Measurements from ENCODE around the gene DPF3.

DPF3 gene

DNA sequence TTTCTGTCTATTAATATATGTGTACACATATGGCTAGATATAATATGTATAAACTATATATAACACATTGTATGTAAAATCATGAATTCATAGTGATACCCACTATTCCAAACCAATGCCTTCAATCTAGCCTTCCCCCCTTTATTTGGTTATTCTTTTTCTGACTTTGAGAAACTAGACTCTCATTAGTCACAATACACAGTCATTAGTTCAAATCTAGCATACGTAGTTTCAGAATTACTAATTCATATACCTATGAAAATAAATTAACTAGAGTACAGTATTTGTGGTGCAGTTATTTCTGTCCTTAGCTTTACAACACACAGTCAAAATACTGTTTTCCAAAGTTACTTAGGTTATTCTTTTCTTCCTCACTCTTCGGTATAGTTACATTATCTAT is 268.2 kb downstream of the DPF3 start:
- no peaks in the 10 kb centered on the region for H3K79me1 ChIP-seq (ENCODE audit: low read depth, low read length)
- H4K91ac ChIP-seq (ENCODE audit: low read depth, low read length, poor library complexity), result no peak overlapping the region
- H2AK5ac ChIP-seq (ENCODE audit: low read depth, low read length), result no peak overlapping the region
- no peak overlapping the region for H3K4me3 ChIP-seq (ENCODE audit: low read length in 2 of 2)
- no peak overlapping the region for H2BK5ac ChIP-seq (ENCODE audit: low read length)
- H3K4ac ChIP-seq (ENCODE audit: low read length), result no peak overlapping the region
- no peak for DNase-seq (ENCODE audit: low spot score)
- H3K27me3 ChIP-seq (ENCODE audit: control insufficient read depth in 3 of 3, insufficient read depth in 3 of 3, low read depth in 1 of 3, low read length in 3 of 3), result no peaks in the 10 kb centered on the region
- H3K14ac ChIP-seq (ENCODE audit: low read length), result no peak overlapping the region
- no peak overlapping the region for H2BK12ac ChIP-seq (ENCODE audit: low read length)
- no peak overlapping the region for H3K23ac ChIP-seq (ENCODE audit: low read depth, low read length, poor library complexity)
- no peak overlapping the region for H2BK15ac ChIP-seq (ENCODE audit: low read length)
- H3K18ac ChIP-seq (ENCODE audit: low read length), result no peak overlapping the region
- no peaks in the 10 kb centered on the region for H3K36me3 ChIP-seq (replicated peaks in 1 of 2; ENCODE audit: control insufficient read depth in 2 of 2, insufficient read depth in 2 of 2, low read length in 2 of 2)
- H2AFZ ChIP-seq (ENCODE audit: low read length), result no peak overlapping the region
- no peak overlapping the region for H2BK120ac ChIP-seq (ENCODE audit: low read depth, low read length)
- H3K4me1 ChIP-seq (ENCODE audit: control insufficient read depth in 2 of 2, insufficient read depth in 1 of 2, low read depth in 1 of 2, low read length in 2 of 2), result no peaks in the 10 kb centered on the region
- WGBS, 2 donors (ENCODE audit: extremely low coverage in 2 of 2, insufficient read length in 2 of 2, insufficient replicate concordance in 1 of 2), result no CpG with 5 or more reads among the region's 2 CpGs
- H3K27ac ChIP-seq (replicated peaks; ENCODE audit: low read length), result no peak overlapping the region
- H3K9ac ChIP-seq (ENCODE audit: low read depth, low read length, poor library complexity), result no peak overlapping the region
- peaks cover 0 to 2% of the 10 kb centered on the region in 2 donors for H3K9me3 ChIP-seq (replicated peaks in 1 of 2; ENCODE audit: control insufficient read depth in 2 of 2, insufficient read depth in 1 of 2, low read depth in 1 of 2, low read length in 2 of 2)
- no peak overlapping the region for H4K8ac ChIP-seq (ENCODE audit: low read depth, low read length)
- H3K4me2 ChIP-seq (ENCODE audit: insufficient read depth, low read length, poor library complexity, severe bottlenecking), result no peak overlapping the region

DNA sequence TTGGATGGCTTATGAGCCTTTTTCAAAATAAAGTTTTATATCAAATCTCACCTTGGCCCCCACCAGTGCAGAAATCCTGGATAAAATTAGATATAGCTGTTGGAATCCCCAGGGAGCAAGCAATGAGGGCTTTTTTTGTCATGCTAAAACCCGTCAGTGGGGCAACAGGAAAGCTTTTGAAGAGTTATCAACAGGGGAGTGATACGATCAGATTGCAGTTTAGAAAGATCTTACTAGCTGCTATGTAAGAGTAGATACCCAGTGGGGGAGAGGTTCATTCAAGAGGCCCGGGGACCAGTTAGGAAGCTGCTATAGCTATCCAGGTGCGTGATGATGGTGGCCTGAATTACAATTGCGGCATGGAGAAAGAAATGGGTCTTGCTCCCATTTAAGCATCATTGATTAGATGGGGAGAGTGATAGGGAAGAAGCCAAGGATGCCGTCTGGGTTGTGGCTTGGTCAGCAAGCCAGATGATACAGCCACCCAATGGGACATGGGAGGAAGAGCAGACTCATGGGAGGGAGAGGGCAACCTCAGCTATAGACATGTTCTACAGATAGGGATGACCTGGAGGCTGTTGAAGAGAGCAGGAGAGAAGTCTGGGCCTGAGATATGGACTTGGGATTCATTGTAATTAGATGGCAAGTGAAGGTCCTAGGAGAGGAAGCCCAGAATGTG is 272.4 kb downstream of the DPF3 start:
- no peak overlapping the region for H2BK5ac ChIP-seq (ENCODE audit: low read length)
- no peak for DNase-seq (ENCODE audit: low spot score)
- WGBS, 2 donors (ENCODE audit: extremely low coverage in 2 of 2, insufficient read length in 2 of 2, insufficient replicate concordance in 1 of 2), result no CpG with 5 or more reads among the region's 6 CpGs

DNA sequence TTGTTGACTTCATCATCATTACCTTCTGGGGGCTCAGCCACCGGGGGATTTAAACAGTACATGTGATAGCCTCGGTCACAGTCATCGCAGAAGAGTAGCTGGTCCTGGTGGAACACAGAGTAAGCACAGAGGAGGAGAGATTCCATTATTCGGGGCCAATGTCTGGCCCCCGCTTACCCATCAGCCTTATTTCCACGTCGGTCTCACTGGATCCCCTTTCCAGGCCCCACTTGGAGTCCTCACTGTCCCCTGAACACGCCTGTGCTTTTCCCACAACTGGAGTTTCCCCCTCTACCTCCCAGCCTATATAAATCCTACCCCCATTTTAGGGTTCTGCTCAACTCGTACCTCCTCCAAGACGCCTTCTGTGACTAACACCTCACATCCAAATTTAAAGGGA is 274.0 kb downstream of the DPF3 start:
- no peak overlapping the region for H3K23ac ChIP-seq (ENCODE audit: low read depth, low read length, poor library complexity)
- H2BK120ac ChIP-seq (ENCODE audit: low read depth, low read length), result no peak overlapping the region
- no peak overlapping the region for H2BK5ac ChIP-seq (ENCODE audit: low read length)
- H2BK15ac ChIP-seq (ENCODE audit: low read length), result no peak overlapping the region
- no peak overlapping the region for H2AFZ ChIP-seq (ENCODE audit: low read length)
- no peak for DNase-seq (ENCODE audit: low spot score)
- no peak overlapping the region for H3K27ac ChIP-seq (replicated peaks; ENCODE audit: low read length)
- no peak overlapping the region for H3K18ac ChIP-seq (ENCODE audit: low read length)
- no peak overlapping the region for H4K91ac ChIP-seq (ENCODE audit: low read depth, low read length, poor library complexity)
- H3K79me1 ChIP-seq (ENCODE audit: low read depth, low read length), result no peaks in the 10 kb centered on the region
- H3K4me3 ChIP-seq (ENCODE audit: low read length in 2 of 2), result no peak overlapping the region
- no peak overlapping the region for H4K8ac ChIP-seq (ENCODE audit: low read depth, low read length)
- no peak overlapping the region for H3K4ac ChIP-seq (ENCODE audit: low read length)
- peaks cover 0 to 2% of the 10 kb centered on the region in 2 donors for H3K9me3 ChIP-seq (replicated peaks in 1 of 2; ENCODE audit: control insufficient read depth in 2 of 2, insufficient read depth in 1 of 2, low read depth in 1 of 2, low read length in 2 of 2)
- no peaks in the 10 kb centered on the region for H3K36me3 ChIP-seq (replicated peaks in 1 of 2; ENCODE audit: control insufficient read depth in 2 of 2, insufficient read depth in 2 of 2, low read length in 2 of 2)
- H2AK5ac ChIP-seq (ENCODE audit: low read depth, low read length), result peak overlapping the region; percentile 20
- H3K4me2 ChIP-seq (ENCODE audit: insufficient read depth, low read length, poor library complexity, severe bottlenecking), result no peak overlapping the region
- H3K9ac ChIP-seq (ENCODE audit: low read depth, low read length, poor library complexity), result no peak overlapping the region
- H2BK12ac ChIP-seq (ENCODE audit: low read length), result no peak overlapping the region
- no CpG with 5 or more reads among the region's 10 CpGs for WGBS, 2 donors (ENCODE audit: extremely low coverage in 2 of 2, insufficient read length in 2 of 2, insufficient replicate concordance in 1 of 2)
- peaks cover 12 to 18% of the 10 kb centered on the region in 2 donors for H3K4me1 ChIP-seq (ENCODE audit: control insufficient read depth in 2 of 2, insufficient read depth in 1 of 2, low read depth in 1 of 2, low read length in 2 of 2)
- no peak overlapping the region for H3K14ac ChIP-seq (ENCODE audit: low read length)
- no peaks in the 10 kb centered on the region for H3K27me3 ChIP-seq (ENCODE audit: control insufficient read depth in 3 of 3, insufficient read depth in 3 of 3, low read depth in 1 of 3, low read length in 3 of 3)

More for the DNA sequence above, 272.4 kb downstream of the DPF3 start:
- no peak overlapping the region for H3K23ac ChIP-seq (ENCODE audit: low read depth, low read length, poor library complexity)
- no peak overlapping the region for H2AFZ ChIP-seq (ENCODE audit: low read length)
- no peak overlapping the region for H3K27ac ChIP-seq (replicated peaks; ENCODE audit: low read length)
- H3K9ac ChIP-seq (ENCODE audit: low read depth, low read length, poor library complexity), result no peak overlapping the region
- no peaks in the 10 kb centered on the region for H3K79me1 ChIP-seq (ENCODE audit: low read depth, low read length)
- no peak overlapping the region for H3K14ac ChIP-seq (ENCODE audit: low read length)
- H2BK12ac ChIP-seq (ENCODE audit: low read length), result no peak overlapping the region
- no peak overlapping the region for H4K8ac ChIP-seq (ENCODE audit: low read depth, low read length)
- no peak overlapping the region for H2AK5ac ChIP-seq (ENCODE audit: low read depth, low read length)
- no peak overlapping the region for H3K4ac ChIP-seq (ENCODE audit: low read length)
- H3K9me3 ChIP-seq (replicated peaks in 1 of 2; ENCODE audit: control insufficient read depth in 2 of 2, insufficient read depth in 1 of 2, low read depth in 1 of 2, low read length in 2 of 2), result peaks cover 0 to 2% of the 10 kb centered on the region in 2 donors
- no peak overlapping the region for H2BK15ac ChIP-seq (ENCODE audit: low read length)
- H3K4me1 ChIP-seq (ENCODE audit: control insufficient read depth in 2 of 2, insufficient read depth in 1 of 2, low read depth in 1 of 2, low read length in 2 of 2), result peaks cover 8 to 12% of the 10 kb centered on the region in 2 donors
- no peak overlapping the region for H4K91ac ChIP-seq (ENCODE audit: low read depth, low read length, poor library complexity)
- no peak overlapping the region for H3K4me3 ChIP-seq (ENCODE audit: low read length in 2 of 2)
- no peaks in the 10 kb centered on the region for H3K27me3 ChIP-seq (ENCODE audit: control insufficient read depth in 3 of 3, insufficient read depth in 3 of 3, low read depth in 1 of 3, low read length in 3 of 3)
- H3K36me3 ChIP-seq (replicated peaks in 1 of 2; ENCODE audit: control insufficient read depth in 2 of 2, insufficient read depth in 2 of 2, low read length in 2 of 2), result no peaks in the 10 kb centered on the region
- H3K4me2 ChIP-seq (ENCODE audit: insufficient read depth, low read length, poor library complexity, severe bottlenecking), result no peak overlapping the region
- H2BK120ac ChIP-seq (ENCODE audit: low read depth, low read length), result no peak overlapping the region
- no peak overlapping the region for H3K18ac ChIP-seq (ENCODE audit: low read length)

DNA sequence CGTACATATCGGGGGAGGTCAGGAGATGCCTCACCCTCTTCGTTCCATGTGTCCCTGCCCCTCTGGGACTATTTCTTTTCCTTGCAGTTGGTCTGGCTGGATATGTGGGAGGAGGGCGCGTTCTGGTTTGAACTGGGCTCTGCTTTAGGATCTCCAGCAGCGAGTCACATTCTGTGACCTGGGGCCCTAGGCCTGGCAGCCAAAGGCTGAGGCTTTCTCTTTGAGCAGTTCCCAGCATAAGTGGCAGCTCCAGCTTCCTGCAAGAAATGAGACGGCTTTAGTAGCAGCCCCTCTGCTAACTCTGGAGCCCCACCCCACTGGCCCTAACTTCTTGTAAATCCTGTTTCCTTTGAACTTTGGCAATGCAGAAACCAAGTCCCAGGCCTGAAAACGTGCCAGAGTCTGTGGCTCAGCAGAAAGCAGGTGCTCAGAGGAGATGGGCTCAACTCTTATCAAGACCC is 274.8 kb downstream of the DPF3 start:
- DNase-seq (ENCODE audit: low spot score), result no peak
- Histone ChIP-seq H3K27ac (replicated peaks; ENCODE audit: low read length) (no peak overlapping the region), H3K36me3 (replicated peaks in 1 of 2; ENCODE audit: control insufficient read depth in 2 of 2, insufficient read depth in 2 of 2, low read length in 2 of 2) (no peaks in the 10 kb centered on the region), H3K4ac (ENCODE audit: low read length) (no peak overlapping the region), H3K4me2 (ENCODE audit: insufficient read depth, low read length, poor library complexity, severe bottlenecking) (no peak overlapping the region), H3K9ac (ENCODE audit: low read depth, low read length, poor library complexity) (no peak overlapping the region), H2BK5ac (ENCODE audit: low read length) (no peak overlapping the region), H3K4me3 (ENCODE audit: low read length in 2 of 2) (no peak overlapping the region), H4K8ac (ENCODE audit: low read depth, low read length) (no peak overlapping the region), H2AK5ac (ENCODE audit: low read depth, low read length) (no peak overlapping the region), H3K14ac (ENCODE audit: low read length) (no peak overlapping the region), H3K9me3 (replicated peaks in 1 of 2; ENCODE audit: control insufficient read depth in 2 of 2, insufficient read depth in 1 of 2, low read depth in 1 of 2, low read length in 2 of 2) (peaks cover 0 to 2% of the 10 kb centered on the region in 2 donors), H2BK15ac (ENCODE audit: low read length) (no peak overlapping the region), H3K27me3 (ENCODE audit: control insufficient read depth in 3 of 3, insufficient read depth in 3 of 3, low read depth in 1 of 3, low read length in 3 of 3) (no peaks in the 10 kb centered on the region), H3K23ac (ENCODE audit: low read depth, low read length, poor library complexity) (no peak overlapping the region), H2AFZ (ENCODE audit: low read length) (peak overlapping the region; percentile 32), H3K79me1 (ENCODE audit: low read depth, low read length) (no peaks in the 10 kb centered on the region), H4K91ac (ENCODE audit: low read depth, low read length, poor library complexity) (no peak overlapping the region), H3K18ac (ENCODE audit: low read length) (no peak overlapping the region), H2BK120ac (ENCODE audit: low read depth, low read length) (no peak overlapping the region), H2BK12ac (ENCODE audit: low read length) (no peak overlapping the region), H3K4me1 (ENCODE audit: control insufficient read depth in 2 of 2, insufficient read depth in 1 of 2, low read depth in 1 of 2, low read length in 2 of 2) (peaks cover 12 to 19% of the 10 kb centered on the region in 2 donors)
- WGBS, 2 donors (ENCODE audit: extremely low coverage in 2 of 2, insufficient read length in 2 of 2, insufficient replicate concordance in 1 of 2), result no CpG with 5 or more reads among the region's 8 CpGs

All from neuronal stem cell (in vitro differentiated cells).